ENCODE results near the gene FAM89B. TPM values are rescaled to one million over a fixed set of nuclear protein-coding genes. Genes with fewer than 3 reads are reported as not detected.

The FAM89B gene
- total RNA-seq, 2 experiments from 2014 or later: 12.8 to 22.7 TPM

DNA sequence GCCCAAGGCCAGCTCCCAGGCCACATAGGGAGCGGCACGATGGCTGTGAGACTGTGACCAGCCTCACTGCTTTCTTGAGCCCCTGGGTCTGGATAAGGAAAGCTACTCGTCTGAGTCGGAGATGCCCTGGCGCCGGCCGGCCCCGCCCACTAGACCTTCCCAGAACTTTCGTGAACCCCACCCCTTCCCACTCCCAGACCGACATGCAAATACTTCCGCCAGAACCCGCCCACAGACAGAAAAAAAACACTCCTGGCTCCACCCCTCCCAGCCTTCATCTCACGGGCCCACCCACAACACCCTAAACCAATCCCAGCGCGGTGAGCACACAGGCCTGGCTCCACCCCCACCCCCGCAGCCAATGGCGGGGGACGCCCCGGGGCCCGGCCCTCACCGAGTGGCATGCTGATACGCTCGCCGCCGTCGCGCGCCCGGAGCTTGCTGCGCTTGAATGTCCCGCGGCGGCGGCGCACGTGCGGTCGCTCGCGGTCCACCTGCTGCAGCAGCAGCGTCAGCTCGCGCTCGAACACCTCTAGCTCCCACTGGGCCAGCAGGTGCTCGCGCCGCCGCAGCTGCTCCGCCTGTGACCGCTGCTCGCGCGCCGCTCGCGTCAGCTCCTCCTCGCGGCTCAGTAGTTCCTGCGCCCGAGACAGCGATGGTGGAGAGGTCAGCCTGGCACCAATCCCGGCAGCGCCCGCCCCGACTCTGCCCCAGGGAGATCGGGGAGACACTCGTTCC lies 34.7 kb downstream of the FAM89B start:
- no peak overlapping the region for H3K4me3 Mint-ChIP-seq
- CTCF ChIA-PET: interaction anchor here (1.5 kb wide), 1 partner anchor 19 kb away, joined by 4 read pairs; no protein-coding TSS in a partner anchor
- intact Hi-C loops (cut with DNase I, micrococcal nuclease): no loop called here
- POLR2A ChIA-PET: no interaction called here
- peaks cover 47% of the 10 kb centered on the region for H3K36me3 Mint-ChIP-seq (ENCODE audit: low read depth)
- H3K27ac Mint-ChIP-seq: no peak overlapping the region
- DNase-seq: peak; percentile 55
- H3K4me1 Mint-ChIP-seq: peaks cover 27% of the 10 kb centered on the region
- no peaks in the 10 kb centered on the region for H3K27me3 Mint-ChIP-seq
- ATAC-seq: peak; percentile 76
- H3K9me3 Mint-ChIP-seq (ENCODE audit: low read depth): no peaks in the 10 kb centered on the region

DNA sequence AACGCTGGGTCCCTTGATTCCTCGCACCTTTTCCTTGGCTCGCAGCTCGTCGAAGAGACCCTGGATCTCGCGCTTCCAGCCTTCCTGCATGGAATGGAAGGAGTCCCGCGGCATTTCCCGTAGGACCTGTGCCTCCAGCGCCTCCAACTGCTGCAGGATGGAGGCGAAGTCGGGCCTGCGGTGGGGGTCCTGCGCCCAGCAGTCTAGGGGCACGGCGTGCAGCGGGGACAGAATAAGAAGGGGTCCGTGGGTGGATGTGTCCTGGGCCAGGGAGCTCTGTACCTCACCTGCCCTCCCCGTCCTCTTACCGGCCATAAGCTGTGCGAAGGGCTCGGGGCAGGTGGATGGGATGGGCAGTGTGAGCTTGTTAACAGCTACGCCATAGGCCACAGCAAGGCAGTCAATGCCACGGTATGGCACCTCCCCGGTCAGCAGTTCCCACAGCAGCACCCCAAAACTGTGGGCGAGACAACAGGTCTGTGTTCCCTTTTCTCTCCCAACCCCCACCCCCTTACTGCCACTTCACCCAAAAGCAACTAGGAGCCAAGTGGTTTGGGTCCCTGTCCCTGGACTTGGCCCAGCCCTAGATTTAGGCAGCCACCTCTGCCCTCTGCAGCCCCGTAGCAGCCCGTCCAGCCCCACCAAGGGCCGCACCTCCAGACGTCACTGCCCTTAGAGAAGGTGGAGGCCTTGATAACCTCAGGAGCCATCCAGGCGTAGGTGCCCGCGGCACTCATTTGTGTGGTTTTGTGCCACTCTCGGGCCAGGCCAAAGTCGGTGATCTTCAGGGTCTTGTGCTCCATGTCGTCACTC lies 35.5 kb downstream of the FAM89B start:
- peaks cover 53% of the 10 kb centered on the region for H3K36me3 Mint-ChIP-seq (ENCODE audit: low read depth)
- CTCF ChIA-PET: interaction anchor here (1.5 kb wide), 1 partner anchor 20 kb away, joined by 4 read pairs; no protein-coding TSS in a partner anchor
- no peaks in the 10 kb centered on the region for H3K9me3 Mint-ChIP-seq (ENCODE audit: low read depth)
- POLR2A ChIA-PET: no interaction called here
- no peak for DNase-seq
- peaks cover 32% of the 10 kb centered on the region for H3K4me1 Mint-ChIP-seq
- no peak overlapping the region for H3K27ac Mint-ChIP-seq
- intact Hi-C loops (cut with DNase I, micrococcal nuclease): no loop called here
- no peak overlapping the region for H3K4me3 Mint-ChIP-seq
- no peaks in the 10 kb centered on the region for H3K27me3 Mint-ChIP-seq
- ATAC-seq: no peak

DNA sequence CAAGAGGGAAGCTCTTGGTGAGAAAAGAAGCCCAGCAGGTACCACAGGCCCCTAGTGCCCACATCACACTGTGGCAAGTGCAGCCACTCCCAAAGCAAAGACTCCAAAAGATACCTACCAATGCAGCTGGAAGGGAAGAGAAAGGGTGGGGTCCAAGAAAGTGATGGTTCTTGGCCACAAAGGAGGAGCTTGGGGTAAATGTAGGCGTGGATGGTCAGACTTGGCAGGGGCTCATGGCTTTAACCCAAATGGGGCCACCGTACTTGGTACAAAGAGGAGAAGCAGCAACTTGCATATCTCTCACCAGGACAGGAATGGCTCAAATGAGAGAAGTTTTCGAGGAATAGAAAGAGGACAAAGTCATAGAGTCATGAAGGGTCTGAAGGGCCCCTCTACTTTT lies 36.9 kb downstream of the FAM89B start:
- no peak overlapping the region for H3K4me3 Mint-ChIP-seq
- no peaks in the 10 kb centered on the region for H3K9me3 Mint-ChIP-seq (ENCODE audit: low read depth)
- ChIA-PET CTCF (interaction anchor here (0.6 to 1.5 kb wide), 5 partner anchors 9 to 242 kb away, joined by 3 to 6 read pairs (median 3); no protein-coding TSS in a partner anchor), POLR2A (no interaction called here)
- peaks cover 37% of the 10 kb centered on the region for H3K4me1 Mint-ChIP-seq
- H3K27ac Mint-ChIP-seq: no peak overlapping the region
- DNase-seq (no peak), ATAC-seq (no peak)
- peaks cover 54% of the 10 kb centered on the region for H3K36me3 Mint-ChIP-seq (ENCODE audit: low read depth)
- H3K27me3 Mint-ChIP-seq: no peaks in the 10 kb centered on the region
- intact Hi-C loops (cut with DNase I, micrococcal nuclease): no loop called here

DNA sequence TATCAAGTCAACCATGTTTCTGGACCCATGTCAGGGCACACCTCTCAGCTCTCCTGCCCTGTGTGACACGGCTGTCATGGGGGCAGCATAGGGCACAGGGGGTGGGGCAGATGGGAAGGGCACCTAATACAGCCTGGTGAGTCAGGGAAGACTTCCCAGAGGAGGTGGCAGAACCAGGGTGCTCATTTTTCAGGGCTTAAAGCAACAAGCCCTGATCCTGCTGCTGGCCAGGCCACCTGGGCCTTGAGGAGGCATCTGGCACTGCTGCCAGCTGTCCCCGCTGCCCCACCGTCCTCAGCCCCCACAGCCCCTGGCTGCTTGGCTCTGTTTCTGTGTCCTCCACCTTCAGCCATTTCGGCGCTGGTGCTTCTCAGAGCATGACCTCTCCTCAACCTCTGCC lies 37.3 kb downstream of the FAM89B start:
- CTCF ChIA-PET: interaction anchor here (1.1 to 1.5 kb wide), 3 partner anchors 16 to 33 kb away, joined by 3 to 6 read pairs (median 3); no protein-coding TSS in a partner anchor
- ATAC-seq (no peak), DNase-seq (no peak)
- H3K9me3 Mint-ChIP-seq (ENCODE audit: low read depth): no peaks in the 10 kb centered on the region
- no peaks in the 10 kb centered on the region for H3K27me3 Mint-ChIP-seq
- intact Hi-C loops (cut with DNase I, micrococcal nuclease): no loop called here
- peak overlapping the region; percentile 81 for H3K27ac Mint-ChIP-seq
- POLR2A ChIA-PET: no interaction called here
- peaks cover 50% of the 10 kb centered on the region for H3K36me3 Mint-ChIP-seq (ENCODE audit: low read depth)
- H3K4me1 Mint-ChIP-seq: peaks cover 37% of the 10 kb centered on the region
- no peak overlapping the region for H3K4me3 Mint-ChIP-seq

DNA sequence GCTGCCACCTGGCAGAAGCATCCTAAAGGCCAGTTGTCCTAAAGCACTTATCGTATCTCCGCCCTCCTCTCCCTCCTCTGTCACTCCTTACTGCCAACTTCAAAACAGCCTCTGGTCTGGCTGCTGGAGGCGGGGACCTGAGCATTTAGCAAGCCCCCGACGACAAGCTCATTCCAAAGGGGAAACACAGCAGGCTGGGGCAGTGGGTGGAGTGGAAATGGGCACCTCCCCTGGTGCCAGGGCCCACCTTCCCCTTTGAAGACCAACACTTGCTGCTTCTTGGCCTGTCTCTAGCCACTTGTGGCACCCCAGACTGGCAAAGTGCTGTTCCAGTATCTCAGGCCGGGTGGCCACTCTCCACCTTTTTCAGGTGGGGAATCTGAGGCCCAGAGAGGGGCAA lies 38.1 kb downstream of the FAM89B start:
- ChIA-PET CTCF (interaction anchor here (0.7 to 1.5 kb wide), 3 partner anchors 17 to 99 kb away, joined by 3 to 6 read pairs (median 3); no protein-coding TSS in a partner anchor), POLR2A (no interaction called here)
- Mint-ChIP-seq H3K27ac (peak overlapping the region; percentile 81), H3K4me3 (no peak overlapping the region), H3K27me3 (no peaks in the 10 kb centered on the region), H3K9me3 (ENCODE audit: low read depth) (no peaks in the 10 kb centered on the region), H3K4me1 (peaks cover 37% of the 10 kb centered on the region), H3K36me3 (ENCODE audit: low read depth) (peaks cover 50% of the 10 kb centered on the region)
- no peak for DNase-seq
- intact Hi-C loops (cut with DNase I, micrococcal nuclease): no loop called here
- ATAC-seq: no peak

DNA sequence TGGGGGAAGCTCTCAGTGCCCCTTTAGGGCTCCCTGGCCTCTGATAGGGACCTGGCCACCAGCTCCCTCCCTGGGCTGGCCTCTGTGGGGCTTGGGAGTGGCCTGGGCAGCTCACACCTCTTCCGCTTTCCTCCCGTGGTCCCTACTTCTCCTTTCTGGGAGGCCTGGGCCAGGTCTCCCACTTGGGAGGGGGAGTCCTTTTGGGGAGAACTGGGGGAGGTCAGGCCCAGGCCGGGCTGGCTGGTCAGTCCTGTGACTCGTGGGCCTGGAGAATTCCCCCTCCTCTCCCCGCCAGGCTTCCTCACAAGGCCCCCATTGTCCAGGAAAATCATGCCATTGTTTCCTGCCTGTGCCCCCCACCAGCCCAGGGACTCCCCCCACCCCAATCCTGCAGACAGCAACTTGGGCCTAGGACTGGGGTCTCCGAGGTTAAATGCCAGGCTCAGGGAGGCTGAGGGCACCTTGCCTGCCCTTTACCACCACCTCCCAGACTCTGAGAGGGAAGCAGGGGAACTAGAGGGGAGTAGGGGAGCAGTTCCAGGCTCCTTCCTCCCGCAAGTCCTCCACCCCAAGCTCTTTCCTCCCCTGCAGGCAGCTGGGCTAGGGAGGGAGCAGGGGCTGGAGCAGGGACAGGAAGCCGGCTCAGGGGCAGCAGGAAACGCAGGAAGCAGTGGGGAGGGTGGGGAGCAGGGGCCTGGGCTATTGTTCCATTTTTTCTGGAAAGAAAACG lies 38.9 kb downstream of the FAM89B start:
- H3K9me3 Mint-ChIP-seq (ENCODE audit: low read depth): no peaks in the 10 kb centered on the region
- ChIA-PET POLR2A (no interaction called here), CTCF (interaction anchor here (0.7 to 1.5 kb wide), 2 partner anchors 18 to 98 kb away, joined by 3 to 6 read pairs; no protein-coding TSS in a partner anchor)
- no peak for ATAC-seq
- peaks cover 37% of the 10 kb centered on the region for H3K4me1 Mint-ChIP-seq
- H3K36me3 Mint-ChIP-seq (ENCODE audit: low read depth): peaks cover 44% of the 10 kb centered on the region
- no peak for DNase-seq
- intact Hi-C loops (cut with DNase I, micrococcal nuclease): no loop called here
- H3K27me3 Mint-ChIP-seq: no peaks in the 10 kb centered on the region
- H3K4me3 Mint-ChIP-seq: peak overlapping the region; percentile 96
- peak overlapping the region; percentile 51 for H3K27ac Mint-ChIP-seq

DNA sequence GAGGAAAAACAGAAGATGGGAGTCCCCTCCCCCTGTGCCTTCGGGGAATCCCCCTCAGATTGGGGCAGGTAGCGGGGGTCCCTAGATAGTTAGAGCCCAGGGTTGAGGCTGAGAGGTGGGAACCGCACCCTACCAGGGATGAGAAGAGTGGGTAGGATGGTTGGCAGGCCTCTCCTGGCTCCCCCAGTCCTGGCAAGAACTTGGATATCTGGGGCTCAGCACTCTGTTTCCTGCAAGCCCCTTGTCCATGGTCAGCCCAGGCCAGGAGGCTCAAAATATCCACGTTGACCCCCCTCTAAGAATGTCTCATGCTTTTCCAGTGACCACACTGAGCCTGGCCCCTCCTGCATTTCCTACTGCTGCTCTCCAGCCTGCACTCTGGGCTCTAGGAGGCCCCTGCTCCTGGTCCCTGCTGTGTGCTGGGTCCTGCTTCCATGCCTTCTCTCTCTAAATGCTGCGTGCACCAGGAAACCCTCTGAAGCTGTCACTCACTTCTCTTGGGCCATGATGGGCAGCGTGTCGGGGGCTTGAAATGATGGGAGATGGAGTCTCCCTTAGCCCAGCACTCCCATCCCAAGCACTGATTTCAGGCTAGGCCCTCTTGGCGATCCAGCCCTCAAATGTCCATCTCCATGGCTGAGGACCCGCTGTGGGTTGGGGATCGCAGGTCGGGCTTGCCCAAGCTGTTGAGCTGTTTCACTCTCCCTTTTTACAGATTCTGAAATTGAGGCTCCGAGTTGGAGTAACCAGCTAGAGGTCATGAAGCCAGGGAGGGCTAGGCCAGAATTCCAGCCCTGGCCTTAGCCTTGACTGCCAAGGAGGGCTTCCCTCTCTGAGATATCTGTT lies 39.6 kb downstream of the FAM89B start:
- ChIA-PET CTCF (interaction anchor here (0.6 to 1.5 kb wide), 6 partner anchors 14 to 71 kb away, joined by 3 to 6 read pairs (median 4); partner anchors contain the start of gene EHBP1L1), POLR2A (interaction anchor here (1.7 kb wide), 1 partner anchor 18 kb away, joined by 3 read pairs; no protein-coding TSS in a partner anchor)
- intact Hi-C loops (cut with DNase I, micrococcal nuclease): loop anchor here in 1 of 2 experiments (2.0 kb wide), 1 partner anchor 17 kb away; the partner anchor contains the start of gene KCNK7

DNA sequence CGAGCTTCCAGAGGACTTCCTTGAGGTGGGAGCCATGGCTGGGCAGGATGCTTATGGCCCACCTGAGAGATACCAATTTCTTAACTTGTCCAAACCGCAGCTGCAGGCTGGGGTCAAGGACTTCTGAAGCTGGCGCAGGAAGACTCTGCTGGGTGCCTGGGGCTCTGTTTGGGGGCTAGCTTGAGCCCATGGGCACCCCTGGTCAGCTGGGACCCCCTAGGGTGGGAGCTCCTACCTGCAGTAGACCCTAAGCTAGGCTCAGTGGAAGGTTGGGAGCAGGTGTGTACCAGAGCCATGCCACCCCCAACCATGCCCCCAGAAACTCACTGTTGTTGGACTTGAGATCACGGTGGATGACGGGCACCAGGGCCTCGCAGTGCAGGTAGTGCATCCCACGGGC lies 40.4 kb downstream of the FAM89B start:
- ATAC-seq (no peak), DNase-seq (no peak)
- Mint-ChIP-seq H3K4me1 (peaks cover 51% of the 10 kb centered on the region), H3K4me3 (peak overlapping the region; percentile 96), H3K9me3 (ENCODE audit: low read depth) (no peaks in the 10 kb centered on the region), H3K27ac (peak overlapping the region; percentile 90), H3K36me3 (ENCODE audit: low read depth) (peaks cover 47% of the 10 kb centered on the region), H3K27me3 (no peaks in the 10 kb centered on the region)
- intact Hi-C loops (cut with DNase I, micrococcal nuclease): loop anchor here in 1 of 2 experiments (2.0 kb wide), 1 partner anchor 18 kb away; the partner anchor contains the start of gene KCNK7
- POLR2A ChIA-PET: interaction anchor here (0.7 to 1.7 kb wide), 3 partner anchors 19 to 231 kb away, joined by 3 read pairs; partner anchors contain the start of gene SLC25A45
- CTCF ChIA-PET: interaction anchor here (0.6 to 1.5 kb wide), 7 partner anchors 13 to 71 kb away, joined by 3 to 6 read pairs (median 4); partner anchors contain the start of gene EHBP1L1

More for the DNA sequence above, 39.6 kb downstream of the FAM89B start:
- peaks cover 45% of the 10 kb centered on the region for H3K4me1 Mint-ChIP-seq
- H3K36me3 Mint-ChIP-seq (ENCODE audit: low read depth): peaks cover 45% of the 10 kb centered on the region
- H3K9me3 Mint-ChIP-seq (ENCODE audit: low read depth): no peaks in the 10 kb centered on the region
- H3K27ac Mint-ChIP-seq: peak overlapping the region; percentile 90
- no peaks in the 10 kb centered on the region for H3K27me3 Mint-ChIP-seq
- H3K4me3 Mint-ChIP-seq: peak overlapping the region; percentile 96
- ATAC-seq (no peak), DNase-seq (no peak)

DNA sequence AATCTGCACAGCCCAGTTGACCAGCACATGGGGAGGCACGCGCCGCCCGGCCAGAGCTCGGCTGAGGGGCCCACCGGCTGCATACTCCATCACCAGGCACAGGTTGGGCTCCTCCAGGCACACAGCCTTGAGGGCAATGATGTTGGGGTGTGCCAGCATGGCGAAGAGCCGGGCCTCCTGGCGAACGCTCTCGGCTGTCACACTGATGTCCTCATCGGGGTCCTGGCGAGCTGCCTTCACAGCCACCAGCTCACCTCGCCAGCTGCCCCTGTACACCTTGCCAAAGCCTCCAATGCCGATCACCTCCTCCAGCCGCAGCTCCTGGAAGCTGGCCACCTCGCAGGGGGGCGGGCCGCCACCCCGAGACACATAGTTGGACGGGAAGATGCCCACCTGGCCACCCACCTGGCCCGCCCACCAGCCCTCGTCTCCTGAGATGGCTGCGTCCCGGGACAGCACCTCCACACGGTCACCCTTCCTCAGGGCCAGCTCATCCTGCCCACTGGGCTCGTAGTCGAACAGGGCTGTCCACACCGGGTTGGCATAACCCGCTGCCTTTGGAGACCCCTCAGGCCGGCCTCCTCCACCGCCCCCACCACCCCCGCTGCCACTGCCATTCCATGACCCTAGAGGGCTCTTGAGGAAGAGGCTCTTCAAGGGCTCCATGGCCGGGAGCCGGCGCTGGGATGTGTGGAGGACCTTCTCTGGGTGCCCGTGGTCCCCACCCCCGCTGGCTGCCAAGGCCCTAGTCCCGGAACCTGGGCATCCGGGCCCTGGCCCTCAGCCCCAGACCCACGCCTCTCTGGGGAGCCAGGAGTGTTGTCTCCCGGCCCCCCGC lies 41.0 kb downstream of the FAM89B start:
- no peak for ATAC-seq
- CTCF ChIA-PET: interaction anchor here (0.8 to 1.5 kb wide), 4 partner anchors 13 to 72 kb away, joined by 3 to 6 read pairs (median 4); partner anchors contain the start of gene EHBP1L1
- Mint-ChIP-seq H3K4me3 (peak overlapping the region; percentile 96), H3K27me3 (no peaks in the 10 kb centered on the region), H3K27ac (peak overlapping the region; percentile 69), H3K9me3 (ENCODE audit: low read depth) (no peaks in the 10 kb centered on the region), H3K36me3 (ENCODE audit: low read depth) (peaks cover 42% of the 10 kb centered on the region), H3K4me1 (peaks cover 51% of the 10 kb centered on the region)
- POLR2A ChIA-PET: interaction anchor here (0.6 to 1.7 kb wide), 5 partner anchors 10 to 231 kb away, joined by 3 to 5 read pairs (median 3); partner anchors contain the start of genes RELA and SLC25A45
- DNase-seq: peak; percentile 46
- intact Hi-C loops (cut with DNase I, micrococcal nuclease): loop anchor here in 1 of 2 experiments (2.0 kb wide), 1 partner anchor 19 kb away; the partner anchor contains the start of gene KCNK7

Measured in activated CD4-positive, alpha-beta T cell treated with anti-CD3 and anti-CD28 coated beads for 36 hours (primary cell).